GM23338 (cell line): ENCODE results near the gene MORC3.

Experiments
- EZH2 ChIP-seq: fragments of 200-600 bp; sonication (generic); IDR thresholded peaks from one replicate; pipeline ENCODE4 v1.8.0; 2017; ENCODE audit warnings: antibody characterized with exemption, mild to moderate bottlenecking, low read depth; ENCODE audit not compliant: unreplicated experiment
- EZH2phosphoT487 ChIP-seq: fragments of 200-600 bp; sonication (generic); IDR thresholded peaks from one replicate; pipeline ENCODE4 v1.8.1; 2018; ENCODE audit warnings: antibody characterized with exemption; ENCODE audit not compliant: unreplicated experiment
- POLR2AphosphoS5 ChIP-seq: IDR thresholded peaks from 2 replicates; pipeline ENCODE4 v1.6.1; 2016; ENCODE audit warnings: antibody characterized with exemption, low read depth
- TF ChIP-seq, protein P1 (sequence below), 2 experiments: fragments of 200-600 bp in 1 of 2; sonication (generic) in 1 of 2; conservative IDR thresholded peaks; 2 replicates each; pipeline versions ENCODE4 v1.5.1 to v1.6.1; 2016 to 2017; ENCODE audit warnings: antibody characterized with exemption in 2 of 2, low read depth in 2 of 2, mild to moderate bottlenecking in 2 of 2, moderate library complexity in 1 of 2
- TF ChIP-seq, protein P2 (sequence below): IDR thresholded peaks from one replicate; pipeline ENCODE4 v1.6.1; 2018; ENCODE audit warnings: antibody characterized with exemption; ENCODE audit not compliant: unreplicated experiment

DNA sequence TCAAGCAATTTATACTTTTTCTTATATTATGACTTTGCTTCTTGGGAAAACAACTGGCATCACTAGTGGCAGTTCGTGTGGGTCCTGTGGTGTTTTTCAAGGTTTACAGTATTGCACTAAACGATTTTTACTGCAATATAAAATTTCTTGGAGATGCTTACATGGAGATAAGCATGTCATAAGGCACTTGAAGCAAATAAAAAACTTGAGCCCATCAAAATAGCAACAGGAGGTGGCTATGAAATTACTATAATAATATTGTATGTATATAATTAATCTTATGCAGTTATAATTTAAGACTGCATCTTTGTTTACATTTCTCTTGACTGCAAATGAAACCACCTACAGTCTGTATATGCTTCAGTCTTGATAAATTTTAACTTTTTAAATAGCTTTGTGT is 35.9 kb downstream of the MORC3 start:
- TF ChIP-seq EZH2phosphoT487: no peak
- TF ChIP-seq, protein P1, sequence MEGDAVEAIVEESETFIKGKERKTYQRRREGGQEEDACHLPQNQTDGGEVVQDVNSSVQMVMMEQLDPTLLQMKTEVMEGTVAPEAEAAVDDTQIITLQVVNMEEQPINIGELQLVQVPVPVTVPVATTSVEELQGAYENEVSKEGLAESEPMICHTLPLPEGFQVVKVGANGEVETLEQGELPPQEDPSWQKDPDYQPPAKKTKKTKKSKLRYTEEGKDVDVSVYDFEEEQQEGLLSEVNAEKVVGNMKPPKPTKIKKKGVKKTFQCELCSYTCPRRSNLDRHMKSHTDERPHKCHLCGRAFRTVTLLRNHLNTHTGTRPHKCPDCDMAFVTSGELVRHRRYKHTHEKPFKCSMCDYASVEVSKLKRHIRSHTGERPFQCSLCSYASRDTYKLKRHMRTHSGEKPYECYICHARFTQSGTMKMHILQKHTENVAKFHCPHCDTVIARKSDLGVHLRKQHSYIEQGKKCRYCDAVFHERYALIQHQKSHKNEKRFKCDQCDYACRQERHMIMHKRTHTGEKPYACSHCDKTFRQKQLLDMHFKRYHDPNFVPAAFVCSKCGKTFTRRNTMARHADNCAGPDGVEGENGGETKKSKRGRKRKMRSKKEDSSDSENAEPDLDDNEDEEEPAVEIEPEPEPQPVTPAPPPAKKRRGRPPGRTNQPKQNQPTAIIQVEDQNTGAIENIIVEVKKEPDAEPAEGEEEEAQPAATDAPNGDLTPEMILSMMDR (conservative IDR thresholded peaks at IDR 0.05; ENCODE audit: low read depth in 2 of 2): no peak
- TF ChIP-seq, protein P2, sequence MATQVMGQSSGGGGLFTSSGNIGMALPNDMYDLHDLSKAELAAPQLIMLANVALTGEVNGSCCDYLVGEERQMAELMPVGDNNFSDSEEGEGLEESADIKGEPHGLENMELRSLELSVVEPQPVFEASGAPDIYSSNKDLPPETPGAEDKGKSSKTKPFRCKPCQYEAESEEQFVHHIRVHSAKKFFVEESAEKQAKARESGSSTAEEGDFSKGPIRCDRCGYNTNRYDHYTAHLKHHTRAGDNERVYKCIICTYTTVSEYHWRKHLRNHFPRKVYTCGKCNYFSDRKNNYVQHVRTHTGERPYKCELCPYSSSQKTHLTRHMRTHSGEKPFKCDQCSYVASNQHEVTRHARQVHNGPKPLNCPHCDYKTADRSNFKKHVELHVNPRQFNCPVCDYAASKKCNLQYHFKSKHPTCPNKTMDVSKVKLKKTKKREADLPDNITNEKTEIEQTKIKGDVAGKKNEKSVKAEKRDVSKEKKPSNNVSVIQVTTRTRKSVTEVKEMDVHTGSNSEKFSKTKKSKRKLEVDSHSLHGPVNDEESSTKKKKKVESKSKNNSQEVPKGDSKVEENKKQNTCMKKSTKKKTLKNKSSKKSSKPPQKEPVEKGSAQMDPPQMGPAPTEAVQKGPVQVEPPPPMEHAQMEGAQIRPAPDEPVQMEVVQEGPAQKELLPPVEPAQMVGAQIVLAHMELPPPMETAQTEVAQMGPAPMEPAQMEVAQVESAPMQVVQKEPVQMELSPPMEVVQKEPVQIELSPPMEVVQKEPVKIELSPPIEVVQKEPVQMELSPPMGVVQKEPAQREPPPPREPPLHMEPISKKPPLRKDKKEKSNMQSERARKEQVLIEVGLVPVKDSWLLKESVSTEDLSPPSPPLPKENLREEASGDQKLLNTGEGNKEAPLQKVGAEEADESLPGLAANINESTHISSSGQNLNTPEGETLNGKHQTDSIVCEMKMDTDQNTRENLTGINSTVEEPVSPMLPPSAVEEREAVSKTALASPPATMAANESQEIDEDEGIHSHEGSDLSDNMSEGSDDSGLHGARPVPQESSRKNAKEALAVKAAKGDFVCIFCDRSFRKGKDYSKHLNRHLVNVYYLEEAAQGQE: no peak
- no peak for TF ChIP-seq POLR2AphosphoS5
- no peak for TF ChIP-seq EZH2
